Measurements from ENCODE around the gene FHAD1.

- TF ChIP-seq CTCF (IDR thresholded peaks at IDR 0.05 in 2 of 3, conservative IDR thresholded peaks at IDR 0.05 in 1 of 3; ENCODE audit: control insufficient read depth in 2 of 3, extremely low read depth in 1 of 3, insufficient read depth in 1 of 3, low read depth in 3 of 3, low read length in 3 of 3) (no peak), CBFB (IDR thresholded peaks at IDR 0.05; ENCODE audit: low read depth) (no peak), CBX3 (IDR thresholded peaks at IDR 0.05; ENCODE audit: borderline replicate concordance, low read depth) (no peak), CEBPB (IDR thresholded peaks at IDR 0.05; ENCODE audit: borderline replicate concordance in 1 of 2, low read depth in 2 of 2, low read length in 2 of 2) (no peak)
Observed at GRCh38 chr1:15403962-15404580, 157.0 kb downstream of the FHAD1 start.
